ENCODE data around the gene MATN1.
A peak's percentile ranks its signal among the peaks of the same experiment; 100 is the strongest.

Gene MATN1

GRCh38 chr1:30762152-30762929, 39.0 kb upstream of the MATN1 start:
- CTCF ChIA-PET: interaction anchor here (0.6 to 7.7 kb wide), 6 partner anchors 12 to 134 kb away, joined by 3 to 50 read pairs (median 8); no protein-coding TSS in a partner anchor
- no peak overlapping the region for H3K4me3 Mint-ChIP-seq
- DNase-seq: no peak
- peak overlapping the region; percentile 21 for H3K27ac Mint-ChIP-seq
- H3K36me3 Mint-ChIP-seq: peaks cover 2% of the 10 kb centered on the region
- peaks cover 69% of the 10 kb centered on the region for H3K4me1 Mint-ChIP-seq
- no peaks in the 10 kb centered on the region for H3K9me3 Mint-ChIP-seq
- H3K27me3 Mint-ChIP-seq: no peaks in the 10 kb centered on the region

DNA sequence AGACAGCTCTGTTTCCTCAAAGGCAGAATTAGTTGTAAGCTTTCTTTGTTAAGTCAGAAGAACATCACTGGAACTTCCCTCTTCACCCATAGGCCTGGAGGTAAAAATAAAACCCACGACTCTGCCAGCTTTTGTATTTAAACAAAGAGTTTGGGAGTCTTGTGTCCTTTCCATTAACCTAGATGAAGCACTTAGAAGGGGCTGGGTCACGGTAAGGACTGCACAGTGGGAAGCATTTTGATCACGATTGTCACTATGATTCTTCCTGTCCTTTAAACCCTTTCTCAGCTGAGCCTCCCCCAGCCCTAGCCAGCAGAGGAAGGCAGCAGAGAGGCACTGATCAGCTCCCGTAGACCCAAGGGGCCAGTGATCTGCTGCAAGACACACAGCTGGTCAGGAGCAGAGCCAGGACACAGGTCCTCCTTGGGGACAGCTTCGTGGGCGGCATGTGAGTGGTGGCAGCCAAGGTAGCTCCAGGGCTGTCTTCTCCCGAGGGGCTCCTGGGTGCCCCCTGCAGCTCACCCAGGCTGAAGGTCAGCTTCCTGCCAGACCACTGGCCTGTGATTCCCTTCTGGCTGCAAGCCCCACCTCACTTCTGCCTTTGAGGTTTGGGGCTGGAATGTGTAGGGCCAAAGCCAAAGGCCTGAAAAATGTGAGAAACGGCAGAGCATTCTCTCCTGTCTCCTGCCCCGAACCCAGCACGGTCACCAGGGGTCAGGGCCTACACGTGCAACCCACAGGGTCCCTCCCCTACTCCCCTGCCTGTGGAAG, 38.2 kb upstream of the MATN1 start:
- H3K4me1 Mint-ChIP-seq: peaks cover 70% of the 10 kb centered on the region
- H3K4me3 Mint-ChIP-seq: no peak overlapping the region
- no peaks in the 10 kb centered on the region for H3K9me3 Mint-ChIP-seq
- no peaks in the 10 kb centered on the region for H3K27me3 Mint-ChIP-seq
- no peak for DNase-seq
- H3K36me3 Mint-ChIP-seq: peaks cover 10% of the 10 kb centered on the region
- peak overlapping the region; percentile 78 for H3K27ac Mint-ChIP-seq
- CTCF ChIA-PET: interaction anchor here (0.6 to 7.7 kb wide), 9 partner anchors 10 to 135 kb away, joined by 3 to 50 read pairs (median 5); no protein-coding TSS in a partner anchor

- Mint-ChIP-seq H3K27ac (peak overlapping the region; percentile 78), H3K27me3 (no peaks in the 10 kb centered on the region), H3K4me3 (peak overlapping the region; percentile 42), H3K36me3 (peaks cover 16% of the 10 kb centered on the region), H3K4me1 (peaks cover 62% of the 10 kb centered on the region), H3K9me3 (no peaks in the 10 kb centered on the region)
- CTCF ChIA-PET: interaction anchor here (0.7 to 7.7 kb wide), 8 partner anchors 9 to 41 kb away, joined by 3 to 50 read pairs (median 6); no protein-coding TSS in a partner anchor
- DNase-seq: no peak
Observed at GRCh38 chr1:30760596-30761324, 37.4 kb upstream of the MATN1 start.

GRCh38 chr1:30759718-30760281, 36.4 kb upstream of the MATN1 start:
- no peaks in the 10 kb centered on the region for H3K9me3 Mint-ChIP-seq
- peak overlapping the region; percentile 42 for H3K4me3 Mint-ChIP-seq
- DNase-seq: peak; percentile 82

GRCh38 chr1:30758785-30759380, 35.5 kb upstream of the MATN1 start:
- CTCF ChIA-PET: interaction anchor here (0.9 to 7.7 kb wide), 5 partner anchors 12 to 40 kb away, joined by 3 to 50 read pairs (median 6); no protein-coding TSS in a partner anchor

More at GRCh38 chr1:30759718-30760281, 36.4 kb upstream of the MATN1 start:
- peak overlapping the region; percentile 78 for H3K27ac Mint-ChIP-seq
- H3K36me3 Mint-ChIP-seq: peaks cover 26% of the 10 kb centered on the region
- no peaks in the 10 kb centered on the region for H3K27me3 Mint-ChIP-seq
- CTCF ChIA-PET: interaction anchor here (1.9 to 7.7 kb wide), 5 partner anchors 14 to 41 kb away, joined by 7 to 50 read pairs (median 21); no protein-coding TSS in a partner anchor
- peaks cover 68% of the 10 kb centered on the region for H3K4me1 Mint-ChIP-seq

GRCh38 chr1:30758121-30758688, 34.8 kb upstream of the MATN1 start:
- no peaks in the 10 kb centered on the region for H3K9me3 Mint-ChIP-seq
- H3K4me3 Mint-ChIP-seq: peak overlapping the region; percentile 98
- CTCF ChIA-PET: interaction anchor here (0.6 to 7.7 kb wide), 8 partner anchors 12 to 39 kb away, joined by 3 to 50 read pairs (median 4); no protein-coding TSS in a partner anchor
- no peak for DNase-seq
- H3K27ac Mint-ChIP-seq: peak overlapping the region; percentile 96
- no peaks in the 10 kb centered on the region for H3K27me3 Mint-ChIP-seq
- H3K36me3 Mint-ChIP-seq: peaks cover 41% of the 10 kb centered on the region
- H3K4me1 Mint-ChIP-seq: peaks cover 81% of the 10 kb centered on the region

More at GRCh38 chr1:30758785-30759380, 35.5 kb upstream of the MATN1 start:
- peaks cover 34% of the 10 kb centered on the region for H3K36me3 Mint-ChIP-seq
- peak; percentile 45 for DNase-seq
- H3K27me3 Mint-ChIP-seq: no peaks in the 10 kb centered on the region
- peaks cover 77% of the 10 kb centered on the region for H3K4me1 Mint-ChIP-seq
- peak overlapping the region; percentile 98 for H3K4me3 Mint-ChIP-seq
- H3K9me3 Mint-ChIP-seq: no peaks in the 10 kb centered on the region
- peak overlapping the region; percentile 96 for H3K27ac Mint-ChIP-seq

DNA sequence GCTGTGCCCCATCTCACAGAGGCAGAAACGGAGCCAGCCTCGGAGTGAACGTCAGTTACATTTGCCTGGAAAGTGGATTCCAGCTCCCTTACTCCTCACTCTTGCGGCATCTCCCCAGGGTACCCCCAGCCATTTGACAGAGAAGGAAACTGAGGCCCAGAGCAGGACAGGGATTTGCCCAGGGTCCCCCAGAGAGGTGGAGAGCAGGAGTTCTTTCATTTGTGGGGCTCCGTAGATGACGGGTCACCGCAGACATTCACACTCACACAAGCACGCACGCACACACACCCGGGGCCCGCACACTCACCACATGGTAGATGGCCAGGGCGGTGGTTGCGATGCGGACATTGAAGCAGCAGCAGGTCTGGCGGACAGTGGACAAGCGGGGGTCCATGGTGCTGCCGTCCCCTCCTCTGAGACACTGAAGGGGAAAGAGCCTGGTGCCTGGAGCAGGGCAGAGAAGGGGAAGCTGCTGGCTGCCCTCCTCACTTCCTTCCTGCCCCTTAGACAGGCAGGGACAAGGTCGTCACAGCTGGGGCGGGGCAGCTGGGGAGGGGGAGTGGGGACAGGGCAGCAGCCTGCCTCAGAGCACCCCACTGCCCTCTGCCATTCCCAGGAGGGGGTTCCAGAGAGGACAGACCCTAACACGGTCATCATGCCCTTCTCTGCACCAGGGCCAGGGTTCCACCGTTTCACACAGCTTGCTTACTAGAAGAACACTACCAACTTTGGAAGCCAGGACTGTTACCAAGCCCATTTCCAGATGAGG, 34.2 kb upstream of the MATN1 start, which contains the start of gene LAPTM5:
Gene LAPTM5 (minus strand): TSS at position 423 of the 769 bp plus-strand sequence. CDS start 29 bp downstream, at position 394.
- CTCF ChIA-PET: interaction anchor here (0.6 to 7.7 kb wide), 8 partner anchors 11 to 38 kb away, joined by 3 to 50 read pairs (median 4); no protein-coding TSS in a partner anchor
- Mint-ChIP-seq H3K4me1 (peaks cover 81% of the 10 kb centered on the region), H3K4me3 (peak within 1 kb of the TSS; percentile 98), H3K9me3 (no peaks in the 10 kb centered on the region), H3K27ac (peak within 1 kb of the TSS; percentile 96), H3K27me3 (no peaks in the 10 kb centered on the region), H3K36me3 (peaks cover 44% of the 10 kb centered on the region)
- DNase-seq: peak; percentile 80

DNA sequence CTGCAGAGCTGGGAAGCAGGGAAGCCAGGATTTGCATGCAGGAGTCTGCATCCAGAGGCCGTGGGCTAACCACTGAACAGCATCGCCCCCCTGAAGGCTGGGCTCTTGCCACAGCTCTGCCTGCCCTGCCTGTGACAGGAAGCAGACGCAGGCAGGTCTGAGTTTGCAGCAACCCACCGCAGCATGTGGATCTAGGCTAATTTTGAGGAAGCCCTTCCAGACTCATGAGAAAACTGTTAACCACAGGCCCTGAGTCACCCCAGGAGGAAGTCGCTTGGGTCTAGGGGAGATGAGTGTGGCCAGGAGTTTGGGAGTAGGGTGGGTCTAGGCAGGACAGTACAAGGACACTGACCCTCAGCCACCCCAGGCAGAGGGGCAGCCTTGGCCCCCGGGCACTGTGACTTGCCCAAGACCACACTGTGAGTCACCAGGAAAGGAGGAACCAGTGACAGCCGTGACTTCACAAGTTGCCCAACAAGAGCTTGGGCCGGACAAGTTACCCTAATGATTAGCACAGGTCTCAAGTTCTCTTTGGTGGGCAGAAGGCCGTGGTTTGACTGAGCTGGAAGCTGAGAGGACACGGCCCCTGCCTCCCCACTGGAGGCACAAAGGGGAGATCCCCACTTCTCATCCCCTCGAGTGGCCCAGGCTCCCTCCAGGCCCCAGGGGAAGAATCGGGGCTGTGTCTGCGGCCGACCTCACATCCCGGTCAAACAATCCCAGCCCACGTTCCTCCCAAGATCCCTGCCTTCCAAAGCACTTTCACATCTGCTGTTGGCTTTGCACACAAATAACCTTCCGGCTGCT, 33.4 kb upstream of the MATN1 start:
- Mint-ChIP-seq H3K9me3 (no peaks in the 10 kb centered on the region), H3K4me3 (peak overlapping the region; percentile 98), H3K27me3 (no peaks in the 10 kb centered on the region), H3K36me3 (peaks cover 50% of the 10 kb centered on the region), H3K4me1 (peaks cover 84% of the 10 kb centered on the region), H3K27ac (peak overlapping the region; percentile 96)
- CTCF ChIA-PET: interaction anchor here (1.4 to 7.7 kb wide), 5 partner anchors 12 to 155 kb away, joined by 3 to 50 read pairs (median 23); no protein-coding TSS in a partner anchor
- DNase-seq: peak; percentile 82

- peak overlapping the region; percentile 98 for H3K4me3 Mint-ChIP-seq
- DNase-seq: no peak
- CTCF ChIA-PET: interaction anchor here (1.4 to 7.7 kb wide), 4 partner anchors 11 to 155 kb away, joined by 4 to 50 read pairs (median 28); no protein-coding TSS in a partner anchor
- H3K27ac Mint-ChIP-seq: peak overlapping the region; percentile 96
- H3K4me1 Mint-ChIP-seq: peaks cover 84% of the 10 kb centered on the region
- peaks cover 53% of the 10 kb centered on the region for H3K36me3 Mint-ChIP-seq
- H3K27me3 Mint-ChIP-seq: no peaks in the 10 kb centered on the region
- no peaks in the 10 kb centered on the region for H3K9me3 Mint-ChIP-seq
Observed at GRCh38 chr1:30756206-30756544, 32.8 kb upstream of the MATN1 start.

DNA sequence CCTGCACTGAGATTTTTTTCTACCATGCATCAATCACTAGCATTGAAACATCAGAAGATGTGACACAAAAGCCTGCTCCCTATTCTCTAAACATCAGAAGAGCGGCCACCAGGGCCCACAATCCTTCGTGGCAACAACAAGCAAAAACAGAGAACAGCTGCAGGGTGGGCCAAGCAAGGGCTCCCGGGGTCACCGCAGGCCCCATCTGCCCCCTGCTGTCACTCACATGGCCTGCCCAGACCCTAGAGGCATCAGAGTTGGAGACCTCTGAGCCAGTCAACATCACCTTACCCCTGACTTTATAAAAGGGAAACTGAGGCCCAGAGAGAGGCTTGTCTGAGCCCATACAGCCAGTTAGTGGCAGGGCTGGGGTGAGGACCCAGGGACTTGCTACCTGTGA, 32.4 kb upstream of the MATN1 start:
- H3K4me3 Mint-ChIP-seq: peak overlapping the region; percentile 98
- H3K27ac Mint-ChIP-seq: peak overlapping the region; percentile 96
- peaks cover 56% of the 10 kb centered on the region for H3K36me3 Mint-ChIP-seq

DNA sequence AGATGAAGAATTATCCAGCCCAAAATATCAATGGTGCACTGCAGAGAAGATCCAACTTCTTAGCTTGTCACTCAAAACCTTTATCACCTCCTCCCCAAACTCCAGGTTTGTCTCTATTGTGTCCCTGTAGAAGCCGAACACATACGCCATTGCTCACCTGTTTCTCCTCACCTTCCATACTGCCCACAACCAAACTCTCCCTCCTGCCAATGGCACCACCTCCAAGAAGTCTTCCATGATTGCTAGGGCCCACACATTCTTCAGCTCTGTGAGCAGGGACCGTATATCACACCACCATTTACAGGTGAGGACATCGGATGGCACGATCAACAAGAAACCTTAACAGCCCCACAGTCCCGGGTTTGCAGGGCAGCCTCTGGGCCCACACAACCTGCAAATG, 31.9 kb upstream of the MATN1 start:
- CTCF ChIA-PET: interaction anchor here (1.4 to 7.7 kb wide), 4 partner anchors 11 to 156 kb away, joined by 4 to 50 read pairs (median 28); no protein-coding TSS in a partner anchor
- Mint-ChIP-seq H3K36me3 (peaks cover 56% of the 10 kb centered on the region), H3K27me3 (no peaks in the 10 kb centered on the region), H3K27ac (peak overlapping the region; percentile 96), H3K9me3 (no peaks in the 10 kb centered on the region), H3K4me3 (peak overlapping the region; percentile 98), H3K4me1 (peaks cover 84% of the 10 kb centered on the region)
- no peak for DNase-seq

More for the DNA sequence above, 32.4 kb upstream of the MATN1 start:
- CTCF ChIA-PET: interaction anchor here (1.4 to 7.7 kb wide), 4 partner anchors 11 to 156 kb away, joined by 4 to 50 read pairs (median 28); no protein-coding TSS in a partner anchor
- H3K27me3 Mint-ChIP-seq: no peaks in the 10 kb centered on the region
- peaks cover 84% of the 10 kb centered on the region for H3K4me1 Mint-ChIP-seq
- H3K9me3 Mint-ChIP-seq: no peaks in the 10 kb centered on the region
- no peak for DNase-seq
